ENCODE data around the gene ZNF580. TPM values are rescaled to one million over a fixed set of nuclear protein-coding genes. Genes with fewer than 3 reads are reported as not detected.

The ZNF580 gene
- total and polyA plus RNA-seq, 2 of the 13 experiments (the other 11 are each of a cell fraction or from before 2014, with no cell fraction given) = 4.4 to 6.0 TPM

DNA sequence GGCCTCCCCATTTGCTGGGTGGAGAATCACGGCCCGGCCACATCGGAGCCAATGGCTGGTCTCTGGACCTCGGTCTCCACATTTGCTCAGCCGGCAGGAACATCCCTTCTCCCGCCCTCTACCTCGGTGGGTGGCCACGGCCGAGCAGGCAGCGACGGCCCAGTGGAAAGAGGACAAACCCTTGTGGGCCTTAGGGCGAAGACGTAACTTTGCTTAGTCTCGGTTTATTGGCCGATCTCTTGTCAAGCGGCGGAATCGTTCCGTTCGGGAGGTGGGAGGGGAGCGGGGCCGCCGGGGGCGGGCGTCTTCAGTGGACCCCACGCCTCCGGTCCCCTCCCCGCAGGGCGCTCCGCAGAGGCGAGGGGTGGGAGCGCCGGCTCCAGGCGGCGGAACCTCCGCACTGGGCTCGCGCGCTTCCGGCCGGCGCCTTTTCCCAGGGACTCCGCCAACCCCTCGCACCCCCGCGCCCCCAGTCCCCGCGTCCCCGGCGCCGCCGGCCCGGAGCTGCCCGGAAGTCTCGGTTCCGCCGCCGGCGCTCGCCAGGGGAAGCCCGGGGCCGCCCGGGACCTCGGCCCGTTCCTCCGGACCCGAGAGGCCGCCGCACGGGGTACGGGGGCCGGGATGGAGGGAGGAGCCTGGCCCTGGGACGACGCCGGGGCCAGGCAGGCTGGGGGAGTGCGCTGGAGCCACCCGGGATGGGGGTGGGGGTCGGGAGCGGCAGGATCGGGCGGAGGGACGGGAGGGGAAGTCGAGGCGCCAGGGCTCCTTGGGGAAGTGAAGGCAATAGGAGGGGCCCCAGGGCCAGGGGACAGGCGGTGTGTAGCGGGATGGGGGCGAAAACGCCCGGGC lies at the start of gene ZNF580 (continued):
- TF ChIP-seq FOXP1 (IDR thresholded peaks at IDR 0.05) (no peak), FOXP1 (CRISPR knock-in tag; IDR thresholded peaks at IDR 0.05) (no peak), HCFC1 (IDR thresholded peaks at IDR 0.05; ENCODE audit: low read depth, low read length) (peak; percentile 37; the same call in 1 of the 2 replicates), CHCHD3 (CRISPR knock-in tag; IDR thresholded peaks at IDR 0.05) (no peak), RBFOX2 (IDR thresholded peaks at IDR 0.05; ENCODE audit: low read depth, low read length) (peak; percentile 72), ZNF121 (CRISPR knock-in tag; IDR thresholded peaks at IDR 0.05) (peak; percentile 37; the same call in 1 of the 2 replicates), THAP11 (CRISPR knock-in tag; IDR thresholded peaks at IDR 0.05) (peak; percentile 67; the same call in 1 of the 2 replicates), SOX5 (CRISPR knock-in tag; IDR thresholded peaks at IDR 0.05; ENCODE audit: borderline replicate concordance) (peak; percentile 8; the same call in 1 of the 2 replicates), MED13 (CRISPR knock-in tag; IDR thresholded peaks at IDR 0.05) (0 out of 2 replicates have a peak, but pooled peaks have one; percentile 58), ZNF724P (CRISPR knock-in tag; IDR thresholded peaks at IDR 0.05; ENCODE audit: borderline replicate concordance) (0 out of 2 replicates have a peak, but pooled peaks have one; percentile 8), KLF16 (CRISPR knock-in tag; IDR thresholded peaks at IDR 0.05) (no peak), GABPA (IDR thresholded peaks at IDR 0.05; ENCODE audit: low read depth, low read length) (peak; percentile 75), GABPA (CRISPR knock-in tag; IDR thresholded peaks at IDR 0.05; ENCODE audit: low read depth) (peak; percentile 58), AGO1 (IDR thresholded peaks at IDR 0.05; ENCODE audit: low read depth, low read length, poor library complexity, severe bottlenecking) (peak; percentile 97), AGO2 (optimal IDR thresholded peaks at IDR 0.05; ENCODE audit: low read depth, low read length) (peak; percentile 91), PHF5A (CRISPR knock-in tag; IDR thresholded peaks at IDR 0.05; ENCODE audit: low read depth, unreplicated experiment) (no peak), FOXM1 (CRISPR knock-in tag; IDR thresholded peaks at IDR 0.05) (no peak), ZNF431 (CRISPR knock-in tag; IDR thresholded peaks at IDR 0.05; ENCODE audit: borderline replicate concordance, low read depth) (peak; percentile 85), ZFP36L1 (CRISPR knock-in tag; IDR thresholded peaks at IDR 0.05) (no peak), ZFP62 (CRISPR knock-in tag; IDR thresholded peaks at IDR 0.05) (no peak), HNF4A (CRISPR knock-in tag; IDR thresholded peaks at IDR 0.05) (0 out of 2 replicates have a peak, but pooled peaks have one; percentile 9), ZNF24 (IDR thresholded peaks at IDR 0.05) (no peak)
- TF ChIP-seq, protein P1, sequence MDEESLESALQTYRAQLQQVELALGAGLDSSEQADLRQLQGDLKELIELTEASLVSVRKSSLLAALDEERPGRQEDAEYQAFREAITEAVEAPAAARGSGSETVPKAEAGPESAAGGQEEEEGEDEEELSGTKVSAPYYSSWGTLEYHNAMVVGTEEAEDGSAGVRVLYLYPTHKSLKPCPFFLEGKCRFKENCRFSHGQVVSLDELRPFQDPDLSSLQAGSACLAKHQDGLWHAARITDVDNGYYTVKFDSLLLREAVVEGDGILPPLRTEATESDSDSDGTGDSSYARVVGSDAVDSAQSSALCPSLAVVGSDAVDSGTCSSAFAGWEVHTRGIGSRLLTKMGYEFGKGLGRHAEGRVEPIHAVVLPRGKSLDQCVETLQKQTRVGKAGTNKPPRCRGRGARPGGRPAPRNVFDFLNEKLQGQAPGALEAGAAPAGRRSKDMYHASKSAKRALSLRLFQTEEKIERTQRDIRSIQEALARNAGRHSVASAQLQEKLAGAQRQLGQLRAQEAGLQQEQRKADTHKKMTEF (CRISPR knock-in tag; IDR thresholded peaks at IDR 0.05) = peak; percentile 45; the same call in 1 of the 2 replicates
- TF ChIP-seq, protein P2, sequence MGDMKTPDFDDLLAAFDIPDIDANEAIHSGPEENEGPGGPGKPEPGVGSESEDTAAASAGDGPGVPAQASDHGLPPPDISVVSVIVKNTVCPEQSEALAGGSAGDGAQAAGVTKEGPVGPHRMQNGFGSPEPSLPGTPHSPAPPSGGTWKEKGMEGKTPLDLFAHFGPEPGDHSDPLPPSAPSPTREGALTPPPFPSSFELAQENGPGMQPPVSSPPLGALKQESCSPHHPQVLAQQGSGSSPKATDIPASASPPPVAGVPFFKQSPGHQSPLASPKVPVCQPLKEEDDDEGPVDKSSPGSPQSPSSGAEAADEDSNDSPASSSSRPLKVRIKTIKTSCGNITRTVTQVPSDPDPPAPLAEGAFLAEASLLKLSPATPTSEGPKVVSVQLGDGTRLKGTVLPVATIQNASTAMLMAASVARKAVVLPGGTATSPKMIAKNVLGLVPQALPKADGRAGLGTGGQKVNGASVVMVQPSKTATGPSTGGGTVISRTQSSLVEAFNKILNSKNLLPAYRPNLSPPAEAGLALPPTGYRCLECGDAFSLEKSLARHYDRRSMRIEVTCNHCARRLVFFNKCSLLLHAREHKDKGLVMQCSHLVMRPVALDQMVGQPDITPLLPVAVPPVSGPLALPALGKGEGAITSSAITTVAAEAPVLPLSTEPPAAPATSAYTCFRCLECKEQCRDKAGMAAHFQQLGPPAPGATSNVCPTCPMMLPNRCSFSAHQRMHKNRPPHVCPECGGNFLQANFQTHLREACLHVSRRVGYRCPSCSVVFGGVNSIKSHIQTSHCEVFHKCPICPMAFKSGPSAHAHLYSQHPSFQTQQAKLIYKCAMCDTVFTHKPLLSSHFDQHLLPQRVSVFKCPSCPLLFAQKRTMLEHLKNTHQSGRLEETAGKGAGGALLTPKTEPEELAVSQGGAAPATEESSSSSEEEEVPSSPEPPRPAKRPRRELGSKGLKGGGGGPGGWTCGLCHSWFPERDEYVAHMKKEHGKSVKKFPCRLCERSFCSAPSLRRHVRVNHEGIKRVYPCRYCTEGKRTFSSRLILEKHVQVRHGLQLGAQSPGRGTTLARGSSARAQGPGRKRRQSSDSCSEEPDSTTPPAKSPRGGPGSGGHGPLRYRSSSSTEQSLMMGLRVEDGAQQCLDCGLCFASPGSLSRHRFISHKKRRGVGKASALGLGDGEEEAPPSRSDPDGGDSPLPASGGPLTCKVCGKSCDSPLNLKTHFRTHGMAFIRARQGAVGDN (CRISPR knock-in tag; IDR thresholded peaks at IDR 0.05) = peak; percentile 80
- TF ChIP-seq, protein P3, sequence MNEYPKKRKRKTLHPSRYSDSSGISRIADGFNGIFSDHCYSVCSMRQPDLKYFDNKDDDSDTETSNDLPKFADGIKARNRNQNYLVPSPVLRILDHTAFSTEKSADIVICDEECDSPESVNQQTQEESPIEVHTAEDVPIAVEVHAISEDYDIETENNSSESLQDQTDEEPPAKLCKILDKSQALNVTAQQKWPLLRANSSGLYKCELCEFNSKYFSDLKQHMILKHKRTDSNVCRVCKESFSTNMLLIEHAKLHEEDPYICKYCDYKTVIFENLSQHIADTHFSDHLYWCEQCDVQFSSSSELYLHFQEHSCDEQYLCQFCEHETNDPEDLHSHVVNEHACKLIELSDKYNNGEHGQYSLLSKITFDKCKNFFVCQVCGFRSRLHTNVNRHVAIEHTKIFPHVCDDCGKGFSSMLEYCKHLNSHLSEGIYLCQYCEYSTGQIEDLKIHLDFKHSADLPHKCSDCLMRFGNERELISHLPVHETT (CRISPR knock-in tag; conservative IDR thresholded peaks at IDR 0.05) = peak; percentile 93
